IMR-90 (cell line): ENCODE results near the gene ALDH1L2. TPM values are rescaled to one million over a fixed set of nuclear protein-coding genes. Genes with fewer than 3 reads are reported as not detected.

Experiments used
- ATAC-seq: fragments of 200-7000 bp; cut with Tn5 transposase; 2 replicates; pipeline ENCODE4 v1.9.1; 2020; ENCODE audit warnings: low read depth, mild to moderate bottlenecking, moderate library complexity
- BruUV-seq: library from RNA; stranded (reverse); fragments of 400-500 nt; replicated peaks from 2 replicates; lab custom pipeline; 2021; lab: Mats Ljungman, UMichigan
- CTCF ChIA-PET: fragments of 300-600 bp; formaldehyde crosslinking; extraction: SDS; loops from one replicate; lab custom pipeline; 2021; ENCODE audit warnings: antibody characterized with exemption; lab: Yijun Ruan, JAX
- POLR2A ChIA-PET: fragments of 300-600 bp; sonication (Branson Sonifier 250); formaldehyde crosslinking; loops from one replicate; lab custom pipeline; 2022; ENCODE audit warnings: antibody characterized with exemption; ENCODE audit not compliant: unreplicated experiment; lab: Charles Lee
- DNase-seq: peaks from one replicate; pipeline ENCODE4 v3.0.0; 2013
- H2AFZ ChIP-seq: replicated peaks from 2 replicates; pipeline ENCODE3; 2013; ENCODE audit warnings: low read length, mild to moderate bottlenecking; ENCODE audit not compliant: poor library complexity
- H2AK5ac ChIP-seq: 2 replicates; pipeline ENCODE4 v1.6.1; 2013; ENCODE audit warnings: low read depth, low read length, inconsistent platforms
- H2AK9ac ChIP-seq: replicated peaks from 2 replicates; pipeline ENCODE3; 2013; ENCODE audit warnings: mild to moderate bottlenecking, low read depth, low read length, moderate library complexity; ENCODE audit not compliant: poor library complexity
- H2BK120ac ChIP-seq: 2 replicates; pipeline ENCODE4 v1.6.1; 2013; ENCODE audit warnings: low read depth, low read length, inconsistent platforms
- H2BK15ac ChIP-seq: 3 replicates; pipeline ENCODE4 v1.6.1; 2013; ENCODE audit warnings: low read depth, low read length, inconsistent platforms
- H2BK20ac ChIP-seq: 2 replicates; pipeline ENCODE4 v1.6.1; 2013; ENCODE audit warnings: low read depth, mild to moderate bottlenecking, inconsistent platforms, low read length, moderate library complexity
- H2BK5ac ChIP-seq: 2 replicates; pipeline ENCODE4 v1.6.1; 2013; ENCODE audit warnings: mild to moderate bottlenecking, low read depth, low read length, inconsistent platforms; ENCODE audit not compliant: poor library complexity, severe bottlenecking
- H3K14ac ChIP-seq: replicated peaks from 2 replicates; pipeline ENCODE4 v1.6.1; 2013; ENCODE audit warnings: low read depth, low read length, inconsistent platforms
- H3K18ac ChIP-seq: 2 replicates; pipeline ENCODE4 v1.6.1; 2013; ENCODE audit warnings: low read depth, low read length, control low read depth
- H3K23ac ChIP-seq: 2 replicates; pipeline ENCODE4 v1.6.1; 2013; ENCODE audit warnings: low read depth, low read length, inconsistent platforms
- H3K27ac ChIP-seq: 2 replicates; pipeline ENCODE4 v1.5.1; 2013; ENCODE audit warnings: mild to moderate bottlenecking, control low read depth, low read length; ENCODE audit not compliant: insufficient read depth
- H3K27me3 ChIP-seq: 2 replicates; pipeline ENCODE4 v1.6.1; 2013; ENCODE audit warnings: low read length; ENCODE audit not compliant: control insufficient read depth, insufficient read depth
- H3K36me3 ChIP-seq: 2 replicates; pipeline ENCODE4 v1.6.1; 2013; ENCODE audit warnings: low read length, mixed read lengths; ENCODE audit not compliant: control insufficient read depth, insufficient read depth
- H3K4ac ChIP-seq: 2 replicates; pipeline ENCODE4 v1.6.1; 2013; ENCODE audit warnings: low read depth, low read length, inconsistent platforms
- H3K4me1 ChIP-seq: 2 replicates; pipeline ENCODE4 v1.6.1; 2013; ENCODE audit warnings: low read length, mixed read lengths; ENCODE audit not compliant: control insufficient read depth, insufficient read depth
- H3K4me2 ChIP-seq: 2 replicates; pipeline ENCODE4 v1.6.1; 2013; ENCODE audit warnings: low read depth, mild to moderate bottlenecking, control low read depth, low read length, moderate library complexity
- H3K4me3 ChIP-seq: 2 replicates; pipeline ENCODE4 v1.5.1; 2013; ENCODE audit warnings: low read depth, mild to moderate bottlenecking, control low read depth, low read length, moderate library complexity; ENCODE audit not compliant: insufficient read depth
- H3K56ac ChIP-seq: 2 replicates; pipeline ENCODE4 v1.6.1; 2013; ENCODE audit warnings: low read length, inconsistent platforms; ENCODE audit not compliant: insufficient read depth; ENCODE audit errors: extremely low read depth
- H3K79me1 ChIP-seq, 2 experiments: 2 replicates each; pipeline ENCODE4 v1.6.1; 2013; ENCODE audit warnings: low read length in 2 of 2, inconsistent platforms in 1 of 2, low read depth in 1 of 2
- H3K9ac ChIP-seq: 2 replicates; pipeline ENCODE4 v1.6.1; 2013; ENCODE audit warnings: low read depth, low read length, control low read depth
- H3K9me1 ChIP-seq: 2 replicates; pipeline ENCODE4 v1.6.1; 2013; ENCODE audit warnings: low read length, inconsistent platforms; ENCODE audit not compliant: insufficient read depth
- H3K9me3 ChIP-seq: 2 replicates; pipeline ENCODE4 v1.6.1; 2013; ENCODE audit warnings: low read length; ENCODE audit not compliant: control insufficient read depth, insufficient read depth
- H4K20me1 ChIP-seq: 2 replicates; pipeline ENCODE4 v1.6.1; 2013; ENCODE audit warnings: low read length, inconsistent platforms; ENCODE audit not compliant: insufficient read depth
- H4K5ac ChIP-seq: 2 replicates; pipeline ENCODE4 v1.6.1; 2013; ENCODE audit warnings: mild to moderate bottlenecking, low read depth, low read length, control low read depth
- H4K8ac ChIP-seq, 2 experiments: 2 replicates each; pipeline ENCODE4 v1.6.1; 2013; ENCODE audit warnings: low read depth in 2 of 2, low read length in 2 of 2, control low read depth in 1 of 2, inconsistent platforms in 1 of 2
- H4K91ac ChIP-seq: 2 replicates; pipeline ENCODE4 v1.6.1; 2013; ENCODE audit warnings: low read depth, low read length, inconsistent platforms; ENCODE audit not compliant: insufficient read depth
- BHLHE40 ChIP-seq: fragments of 150-350 bp; IDR thresholded peaks from 2 replicates; pipeline ENCODE4 v1.6.1; 2016; ENCODE audit warnings: mild to moderate bottlenecking, low read depth, low read length
- CEBPB ChIP-seq: IDR thresholded peaks from 2 replicates; pipeline ENCODE4 v1.6.1; 2012; ENCODE audit warnings: low read depth, low read length, improper control_type of control experiment
- CHD1 ChIP-seq: IDR thresholded peaks from 2 replicates; pipeline ENCODE4 v1.6.1; 2012; ENCODE audit warnings: low read depth, low read length, improper control_type of control experiment
- FOS ChIP-seq: fragments of 150-350 bp; IDR thresholded peaks from 2 replicates; pipeline ENCODE4 v1.6.1; 2016; ENCODE audit warnings: low read depth, low read length
- MAFK ChIP-seq: IDR thresholded peaks from 2 replicates; pipeline ENCODE4 v1.6.1; 2012; ENCODE audit warnings: low read depth, low read length, improper control_type of control experiment
- MAZ ChIP-seq: IDR thresholded peaks from 2 replicates; pipeline ENCODE4 v1.6.1; 2012; ENCODE audit warnings: low read depth, mild to moderate bottlenecking, low read length, improper control_type of control experiment, moderate library complexity, borderline replicate concordance
- MXI1 ChIP-seq: IDR thresholded peaks from 2 replicates; pipeline ENCODE4 v1.6.1; 2012; ENCODE audit warnings: low read depth, mild to moderate bottlenecking, low read length, moderate library complexity, borderline replicate concordance
- NFE2L2 ChIP-seq: fragments of 150-350 bp; IDR thresholded peaks from 2 replicates; pipeline ENCODE4 v1.6.1; 2016; ENCODE audit warnings: low read depth, mild to moderate bottlenecking, low read length
- POLR2A ChIP-seq: IDR thresholded peaks from 2 replicates; pipeline ENCODE4 v1.6.1; 2012; ENCODE audit warnings: mild to moderate bottlenecking, low read depth, low read length
- RAD21 ChIP-seq: IDR thresholded peaks from 2 replicates; pipeline ENCODE4 v1.6.1; 2012; ENCODE audit warnings: low read length, improper control_type of control experiment
- RCOR1 ChIP-seq: IDR thresholded peaks from 2 replicates; pipeline ENCODE4 v1.6.1; 2012; ENCODE audit warnings: mild to moderate bottlenecking, low read length, improper control_type of control experiment; ENCODE audit not compliant: insufficient replicate concordance
- RFX5 ChIP-seq: IDR thresholded peaks from 2 replicates; pipeline ENCODE4 v1.8.0; 2012; ENCODE audit warnings: low read depth, mild to moderate bottlenecking, low read length, moderate library complexity
- SMC3 ChIP-seq: fragments of 150-350 bp; IDR thresholded peaks from 2 replicates; pipeline ENCODE4 v1.6.1; 2016; ENCODE audit warnings: low read depth, mild to moderate bottlenecking, antibody characterized with exemption, low read length, moderate library complexity
- WGBS, 2 experiments: methylation state at CpG; one replicate each; pipeline versions ENCODE4 v1.1.5 to v1.1.7; 2013; ENCODE audit warnings: missing lambda C conversion rate in 2 of 2; ENCODE audit not compliant: insufficient read length in 1 of 2; ENCODE audit errors: extremely low coverage in 2 of 2; 5-methylcytosine and 5-hydroxymethylcytosine counted together
- dilution Hi-C: fragments of 300-500 bp; cut with HindIII; formaldehyde crosslinking; loops from one replicate; pipeline ENCODE4 v1.14.3; 2018; ENCODE audit warnings: low sequenced_read_pairs; ENCODE audit not compliant: unreplicated experiment
- in situ Hi-C: fragments of 300-500 bp; cut with MboI; formaldehyde crosslinking; loops from 3 replicates; pipeline ENCODE4 v1.14.3; 2019; ENCODE audit warnings: low sequenced_read_pairs, inconsistent platforms, mixed read lengths
- intact Hi-C: fragments of 100-400 bp; cut with micrococcal nuclease; formaldehyde crosslinking; loops from 2 replicates; pipeline ENCODE4 v1.10.0; 2022
- polyA plus RNA-seq, 3 experiments: library from polyadenylated mRNA; depleted of rRNA; stranded (reverse); fragments of >200 nt; gene quantifications; 2 replicates each; pipeline ENCODE4 v1.2.3, GENCODE V29; 2012; ENCODE audit warnings: low replicate concordance in 1 of 3
- total RNA-seq: library from RNA; depleted of rRNA; stranded (reverse); fragments of >200 nt; gene quantifications from 2 replicates; pipeline ENCODE4 v1.2.3, GENCODE V29; 2012
- TF ChIP-seq, protein P1 (sequence below): fragments of 150-350 bp; IDR thresholded peaks from 2 replicates; pipeline ENCODE4 v1.6.1; 2017; ENCODE audit warnings: mild to moderate bottlenecking, antibody characterized with exemption, low read length, low read depth
- TF ChIP-seq, protein P2 (sequence below): conservative IDR thresholded peaks from 2 replicates; pipeline ENCODE4 v1.5.1; 2012; ENCODE audit warnings: mild to moderate bottlenecking, low read depth, low read length, improper control_type of control experiment
- TF ChIP-seq, protein P3 (sequence below): fragments of 150-350 bp; IDR thresholded peaks from 2 replicates; pipeline ENCODE4 v1.6.1; 2016; ENCODE audit warnings: low read depth, mild to moderate bottlenecking, low read length, moderate library complexity, borderline replicate concordance

Gene ALDH1L2
- total and polyA plus RNA-seq, 2 of the 4 experiments (the other 2 are of a cell fraction): 21.1 to 22.8 TPM

DNA sequence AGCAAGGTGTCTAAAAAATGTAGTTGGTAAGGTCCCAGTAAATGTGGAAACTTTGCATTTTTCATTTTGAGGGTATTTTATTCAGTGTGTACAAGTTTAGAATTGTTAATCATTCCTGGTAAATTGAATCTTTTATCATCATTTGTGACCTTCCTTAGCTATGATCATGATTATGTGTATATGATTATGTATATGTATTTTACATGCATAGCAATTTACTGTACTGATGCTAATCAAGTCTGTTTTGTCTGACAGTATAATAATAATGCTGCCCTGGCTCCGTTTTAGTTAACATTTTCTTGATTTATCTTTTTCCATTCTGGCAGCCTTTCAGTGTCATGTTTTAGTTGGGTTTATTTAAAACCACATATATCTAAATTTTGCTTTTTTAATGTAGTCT lies 32.7 kb upstream of the ALDH1L2 start:
- POLR2A ChIA-PET: interaction anchor here (1.3 kb wide), 1 partner anchor 9 kb away, joined by 3 read pairs; the partner anchor contains the start of gene WASHC4
- Histone ChIP-seq H3K27me3 (no peaks in the 10 kb centered on the region), H2AFZ (no peak overlapping the region), H4K20me1 (peaks cover 12% of the 10 kb centered on the region; the same call in 1 of the 2 replicates), H4K8ac (no peak overlapping the region), H3K4me3 (no peak overlapping the region), H2AK5ac (no peak overlapping the region), H3K79me1 (peaks cover 16 to 29% of the 10 kb centered on the region in 2 experiments), H2BK120ac (no peak overlapping the region), H2BK20ac (no peak overlapping the region), H3K9me3 (no peaks in the 10 kb centered on the region), H2AK9ac (no peak overlapping the region), H3K23ac (no peak overlapping the region), H3K36me3 (peaks cover 29% of the 10 kb centered on the region), H3K4me2 (no peak overlapping the region), H2BK5ac (no peak overlapping the region), H3K4me1 (peaks cover 2% of the 10 kb centered on the region; the same call in 1 of the 2 replicates), H3K27ac (no peak overlapping the region), H4K91ac (no peak overlapping the region), H3K14ac (no peak overlapping the region), H3K9ac (no peak overlapping the region), H3K18ac (no peak overlapping the region), H3K9me1 (no peaks in the 10 kb centered on the region; the same call in 1 of the 2 replicates), H3K56ac (no peak overlapping the region), H4K5ac (no peak overlapping the region), H2BK15ac (no peak overlapping the region), H3K4ac (no peak overlapping the region)
- dilution Hi-C loops (no loop called here), intact Hi-C loops (loop anchor here (5.0 kb wide), 1 partner anchor 35 kb away; no protein-coding TSS in a partner anchor), in situ Hi-C loops (no loop called here)
- DNase-seq (no peak), ATAC-seq (no peak)
- BruUV-seq: no TSS peak
- TF ChIP-seq, protein P1, sequence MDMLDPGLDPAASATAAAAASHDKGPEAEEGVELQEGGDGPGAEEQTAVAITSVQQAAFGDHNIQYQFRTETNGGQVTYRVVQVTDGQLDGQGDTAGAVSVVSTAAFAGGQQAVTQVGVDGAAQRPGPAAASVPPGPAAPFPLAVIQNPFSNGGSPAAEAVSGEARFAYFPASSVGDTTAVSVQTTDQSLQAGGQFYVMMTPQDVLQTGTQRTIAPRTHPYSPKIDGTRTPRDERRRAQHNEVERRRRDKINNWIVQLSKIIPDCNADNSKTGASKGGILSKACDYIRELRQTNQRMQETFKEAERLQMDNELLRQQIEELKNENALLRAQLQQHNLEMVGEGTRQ: no peak
- no peak for TF ChIP-seq POLR2A
- no peak for TF ChIP-seq MAFK
- TF ChIP-seq NFE2L2: no peak
- TF ChIP-seq, protein P2, sequence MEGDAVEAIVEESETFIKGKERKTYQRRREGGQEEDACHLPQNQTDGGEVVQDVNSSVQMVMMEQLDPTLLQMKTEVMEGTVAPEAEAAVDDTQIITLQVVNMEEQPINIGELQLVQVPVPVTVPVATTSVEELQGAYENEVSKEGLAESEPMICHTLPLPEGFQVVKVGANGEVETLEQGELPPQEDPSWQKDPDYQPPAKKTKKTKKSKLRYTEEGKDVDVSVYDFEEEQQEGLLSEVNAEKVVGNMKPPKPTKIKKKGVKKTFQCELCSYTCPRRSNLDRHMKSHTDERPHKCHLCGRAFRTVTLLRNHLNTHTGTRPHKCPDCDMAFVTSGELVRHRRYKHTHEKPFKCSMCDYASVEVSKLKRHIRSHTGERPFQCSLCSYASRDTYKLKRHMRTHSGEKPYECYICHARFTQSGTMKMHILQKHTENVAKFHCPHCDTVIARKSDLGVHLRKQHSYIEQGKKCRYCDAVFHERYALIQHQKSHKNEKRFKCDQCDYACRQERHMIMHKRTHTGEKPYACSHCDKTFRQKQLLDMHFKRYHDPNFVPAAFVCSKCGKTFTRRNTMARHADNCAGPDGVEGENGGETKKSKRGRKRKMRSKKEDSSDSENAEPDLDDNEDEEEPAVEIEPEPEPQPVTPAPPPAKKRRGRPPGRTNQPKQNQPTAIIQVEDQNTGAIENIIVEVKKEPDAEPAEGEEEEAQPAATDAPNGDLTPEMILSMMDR: no peak
- no peak for TF ChIP-seq MAZ
- no peak for TF ChIP-seq SMC3
- TF ChIP-seq FOS: no peak
- no peak for TF ChIP-seq RAD21
- no peak for TF ChIP-seq CHD1
- no peak for TF ChIP-seq BHLHE40
- no peak for TF ChIP-seq MXI1
- no peak for TF ChIP-seq CEBPB
- no peak for TF ChIP-seq RFX5
- TF ChIP-seq RCOR1: no peak
- TF ChIP-seq, protein P3, sequence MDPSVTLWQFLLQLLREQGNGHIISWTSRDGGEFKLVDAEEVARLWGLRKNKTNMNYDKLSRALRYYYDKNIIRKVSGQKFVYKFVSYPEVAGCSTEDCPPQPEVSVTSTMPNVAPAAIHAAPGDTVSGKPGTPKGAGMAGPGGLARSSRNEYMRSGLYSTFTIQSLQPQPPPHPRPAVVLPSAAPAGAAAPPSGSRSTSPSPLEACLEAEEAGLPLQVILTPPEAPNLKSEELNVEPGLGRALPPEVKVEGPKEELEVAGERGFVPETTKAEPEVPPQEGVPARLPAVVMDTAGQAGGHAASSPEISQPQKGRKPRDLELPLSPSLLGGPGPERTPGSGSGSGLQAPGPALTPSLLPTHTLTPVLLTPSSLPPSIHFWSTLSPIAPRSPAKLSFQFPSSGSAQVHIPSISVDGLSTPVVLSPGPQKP: no peak
- no CpG with 5 or more reads among the region's 1 CpG for WGBS, 2 experiments
- CTCF ChIA-PET: interaction anchor here (1.1 kb wide), 1 partner anchor 15 kb away, joined by 4 read pairs; no protein-coding TSS in a partner anchor
